CD4-positive, CD25-positive, alpha-beta regulatory T cell (primary cell): ENCODE data around the gene GPR15LG. TPM values are rescaled to one million over a fixed set of nuclear protein-coding genes. Genes with fewer than 3 reads are reported as not detected.

ENCODE experiments used
- ATAC-seq, 2 donors: fragments of 150-1000 bp; cut with Tn5 transposase; one replicate each; pipeline ENCODE4 v1.10.0; 2021; ENCODE audit warnings: low read depth in 2 of 2, moderate number of reproducible peaks in 2 of 2, moderate library complexity in 1 of 2
- DNase-seq, 3 donors: peaks; one replicate each; pipeline versions ENCODE4 v3.0.0 to v3.0.0-alpha.2; 2012 to 2022; ENCODE audit warnings: mixed read lengths in 1 of 3
- H3K27ac ChIP-seq: one replicate; pipeline ENCODE4 v1.7.0; 2013; ENCODE audit warnings: mild to moderate bottlenecking, low read length; ENCODE audit not compliant: insufficient read depth, poor library complexity, severe bottlenecking
- H3K27me3 ChIP-seq: one replicate; pipeline ENCODE4 v1.7.0; 2013; ENCODE audit warnings: low read length; ENCODE audit not compliant: control insufficient read depth, insufficient read depth
- H3K36me3 ChIP-seq: one replicate; pipeline ENCODE4 v1.7.0; 2013; ENCODE audit warnings: mild to moderate bottlenecking, low read length, moderate library complexity; ENCODE audit not compliant: control insufficient read depth, insufficient read depth
- H3K4me1 ChIP-seq: 2 replicates; pipeline ENCODE4 v1.7.0; 2013; ENCODE audit warnings: mild to moderate bottlenecking, low read length; ENCODE audit not compliant: insufficient read depth, control insufficient read depth, poor library complexity, severe bottlenecking
- H3K4me3 ChIP-seq: one replicate; pipeline ENCODE4 v1.7.0; 2013; ENCODE audit warnings: low read depth, mild to moderate bottlenecking, low read length, moderate library complexity
- H3K9me3 ChIP-seq, 2 experiments: 1 replicate in 1 of 2; 2 replicates in 1 of 2; pipeline ENCODE4 v1.7.0; 2013; ENCODE audit warnings: low read length in 2 of 2, mild to moderate bottlenecking in 1 of 2, moderate library complexity in 1 of 2; ENCODE audit not compliant: control insufficient read depth in 2 of 2
- H3K27ac Mint-ChIP-seq, 3 donors: one replicate each; pipeline ENCODE4 v1.8.0; 2020 to 2022; ENCODE audit warnings: mild to moderate bottlenecking in 3 of 3, mixed read lengths in 3 of 3, moderate library complexity in 2 of 3
- H3K27me3 Mint-ChIP-seq: one replicate; pipeline ENCODE4 v1.8.0; 2022; ENCODE audit warnings: mild to moderate bottlenecking, mixed read lengths
- H3K36me3 Mint-ChIP-seq: one replicate; pipeline ENCODE4 v1.8.0; 2020; ENCODE audit warnings: mixed read lengths
- H3K4me1 Mint-ChIP-seq, 4 donors: one replicate each; pipeline ENCODE4 v1.8.0; 2020 to 2022; ENCODE audit warnings: mixed read lengths in 4 of 4, mild to moderate bottlenecking in 1 of 4
- H3K4me3 Mint-ChIP-seq, 4 donors: one replicate each; pipeline ENCODE4 v1.8.0; 2020 to 2022; ENCODE audit warnings: mild to moderate bottlenecking in 4 of 4, mixed read lengths in 4 of 4, moderate library complexity in 3 of 4
- H3K9me3 Mint-ChIP-seq, 7 donors: one replicate each; pipeline ENCODE4 v1.8.0; 2020 to 2022; ENCODE audit warnings: mixed read lengths in 7 of 7, mild to moderate bottlenecking in 3 of 7, moderate library complexity in 2 of 7
- polyA plus RNA-seq, 4 donors: library from polyadenylated mRNA; unstranded; fragments of 300-500 nt; fragmentation: Illumina TruSeq; gene quantifications; one replicate each; pipeline ENCODE4 v1.2.3, GENCODE V29; 2021
- total RNA-seq: library from RNA; stranded (reverse); gene quantifications from one replicate; pipeline ENCODE4 v1.2.3, GENCODE V29; 2022

Gene GPR15LG
- total and polyA plus RNA-seq, 5 donors from 2014 or later, result not detected

GRCh38 chr10:84185526-84186175 lies 12.1 kb downstream of the GPR15LG start:
- H3K4me1 Mint-ChIP-seq, result peaks cover 0 to 9% (median 2%) of the 10 kb centered on the region in 4 donors
- DNase-seq, result no peak
- no peaks in the 10 kb centered on the region for H3K27me3 Mint-ChIP-seq
- no peak overlapping the region for H3K27ac ChIP-seq
- no peaks in the 10 kb centered on the region for H3K36me3 Mint-ChIP-seq
- H3K4me3 ChIP-seq, result no peak overlapping the region
- H3K4me1 ChIP-seq, result peaks cover 5% of the 10 kb centered on the region
- no peak overlapping the region for H3K4me3 Mint-ChIP-seq
- H3K9me3 ChIP-seq, result no peaks in the 10 kb centered on the region
- H3K27me3 ChIP-seq, result no peaks in the 10 kb centered on the region
- ATAC-seq, result no peak
- H3K27ac Mint-ChIP-seq, result no peak overlapping the region
- no peaks in the 10 kb centered on the region for H3K36me3 ChIP-seq
- no peaks in the 10 kb centered on the region for H3K9me3 Mint-ChIP-seq

GRCh38 chr10:84188815-84189214 lies 15.2 kb downstream of the GPR15LG start:
- peaks cover 0 to 3% (median 0%) of the 10 kb centered on the region in 7 donors for H3K9me3 Mint-ChIP-seq

GRCh38 chr10:84190621-84191020 lies 17.0 kb downstream of the GPR15LG start:
- H3K27ac ChIP-seq, result no peak overlapping the region
- no peaks in the 10 kb centered on the region for H3K9me3 ChIP-seq
- peaks cover 9% of the 10 kb centered on the region for H3K27me3 Mint-ChIP-seq
- DNase-seq (no peak), ATAC-seq (no peak)
- peak overlapping the region in 1 of 3 donors; percentile 11 for H3K27ac Mint-ChIP-seq
- H3K4me1 Mint-ChIP-seq, result peaks cover 0 to 30% (median 9%) of the 10 kb centered on the region in 4 donors
- no peak overlapping the region for H3K4me3 ChIP-seq
- peaks cover 0 to 3% (median 0%) of the 10 kb centered on the region in 7 donors for H3K9me3 Mint-ChIP-seq
- peaks cover 3% of the 10 kb centered on the region for H3K27me3 ChIP-seq
- H3K36me3 Mint-ChIP-seq, result no peaks in the 10 kb centered on the region
- H3K36me3 ChIP-seq, result no peaks in the 10 kb centered on the region
- H3K4me1 ChIP-seq, result peaks cover 22% of the 10 kb centered on the region
- peak overlapping the region in 1 of 4 donors; percentile 5 for H3K4me3 Mint-ChIP-seq

More at GRCh38 chr10:84188815-84189214, 15.2 kb downstream of the GPR15LG start:
- Histone ChIP-seq H3K27me3 (peaks cover 3% of the 10 kb centered on the region), H3K27ac (no peak overlapping the region), H3K4me3 (no peak overlapping the region), H3K4me1 (peaks cover 8% of the 10 kb centered on the region), H3K36me3 (no peaks in the 10 kb centered on the region), H3K9me3 (no peaks in the 10 kb centered on the region)
- H3K4me3 Mint-ChIP-seq, result no peak overlapping the region
- H3K36me3 Mint-ChIP-seq, result no peaks in the 10 kb centered on the region
- ATAC-seq (no peak), DNase-seq (no peak)
- no peak overlapping the region for H3K27ac Mint-ChIP-seq
- peaks cover 0 to 27% (median 9%) of the 10 kb centered on the region in 4 donors for H3K4me1 Mint-ChIP-seq
- H3K27me3 Mint-ChIP-seq, result peaks cover 5% of the 10 kb centered on the region

DNA sequence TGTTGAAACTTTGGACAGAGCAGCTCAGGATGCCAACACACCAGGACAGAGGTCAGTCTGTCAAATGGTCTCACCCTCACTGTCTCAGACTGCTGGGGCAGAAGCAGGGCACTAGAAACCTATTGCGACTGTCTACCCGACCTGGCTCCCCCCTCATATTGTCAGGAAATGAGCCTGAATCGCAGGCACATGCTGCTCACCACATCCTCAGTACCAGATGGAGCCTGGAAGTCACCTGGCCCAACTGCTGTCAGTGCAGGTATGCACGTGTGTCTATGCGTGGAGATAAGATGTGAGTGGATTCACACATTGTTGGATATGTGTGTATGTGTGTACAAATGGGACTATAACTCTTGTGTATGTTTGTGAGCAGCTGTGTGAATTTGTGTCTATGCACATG lies 17.5 kb downstream of the GPR15LG start:
- Histone ChIP-seq H3K27me3 (peaks cover 3% of the 10 kb centered on the region), H3K4me3 (no peak overlapping the region), H3K4me1 (peaks cover 22% of the 10 kb centered on the region), H3K36me3 (no peaks in the 10 kb centered on the region), H3K27ac (no peak overlapping the region), H3K9me3 (no peaks in the 10 kb centered on the region)
- DNase-seq, result peak in 2 of 3 donors; percentile 34 to 44
- Mint-ChIP-seq H3K36me3 (no peaks in the 10 kb centered on the region), H3K27me3 (peaks cover 13% of the 10 kb centered on the region), H3K9me3 (peaks cover 0 to 3% (median 0%) of the 10 kb centered on the region in 7 donors), H3K4me1 (peaks cover 0 to 34% (median 9%) of the 10 kb centered on the region in 4 donors), H3K27ac (peak overlapping the region; percentile 7 to 16 (median 11)), H3K4me3 (peak overlapping the region in 1 of 4 donors; percentile 1)
- ATAC-seq, result peak; percentile 79 to 83

GRCh38 chr10:84193327-84193726 lies 19.7 kb downstream of the GPR15LG start:
- Histone ChIP-seq H3K27me3 (peaks cover 3% of the 10 kb centered on the region), H3K27ac (no peak overlapping the region), H3K9me3 (no peaks in the 10 kb centered on the region), H3K4me1 (peaks cover 22% of the 10 kb centered on the region), H3K36me3 (no peaks in the 10 kb centered on the region), H3K4me3 (no peak overlapping the region)
- Mint-ChIP-seq H3K27me3 (peaks cover 27% of the 10 kb centered on the region), H3K9me3 (peaks cover 0 to 6% (median 0%) of the 10 kb centered on the region in 7 donors), H3K36me3 (no peaks in the 10 kb centered on the region), H3K4me3 (no peak overlapping the region), H3K4me1 (peaks cover 0 to 35% (median 9%) of the 10 kb centered on the region in 4 donors), H3K27ac (no peak overlapping the region)
- DNase-seq (no peak), ATAC-seq (no peak)

- peaks cover 22% of the 10 kb centered on the region for H3K4me1 ChIP-seq
- Mint-ChIP-seq H3K9me3 (peaks cover 0 to 8% (median 0%) of the 10 kb centered on the region in 7 donors), H3K27ac (no peak overlapping the region), H3K36me3 (no peaks in the 10 kb centered on the region), H3K4me3 (peak overlapping the region in 1 of 4 donors; percentile 28), H3K4me1 (peaks cover 0 to 35% (median 9%) of the 10 kb centered on the region in 4 donors), H3K27me3 (peaks cover 33% of the 10 kb centered on the region)
- no peaks in the 10 kb centered on the region for H3K36me3 ChIP-seq
- H3K9me3 ChIP-seq, result no peaks in the 10 kb centered on the region
- H3K4me3 ChIP-seq, result no peak overlapping the region
- no peak for ATAC-seq
- no peak for DNase-seq
- no peak overlapping the region for H3K27ac ChIP-seq
- H3K27me3 ChIP-seq, result peaks cover 3% of the 10 kb centered on the region
These were observed 20.3 kb downstream of the GPR15LG start for GRCh38 chr10:84193846-84194423.

GRCh38 chr10:84194424-84195043 lies 20.9 kb downstream of the GPR15LG start, which contains the start of gene CDHR1:
Gene CDHR1, plus strand, starts transcription at chr10:84194537. Its CDS starts 224 bp downstream, at chr10:84194761.
- H3K36me3 Mint-ChIP-seq, result no peaks in the 10 kb centered on the region
- peak in 2 of 3 donors; percentile 7 to 26 for DNase-seq
- Histone ChIP-seq H3K4me3 (no peak within 1 kb of the TSS), H3K9me3 (no peaks in the 10 kb centered on the region), H3K27me3 (peaks cover 3% of the 10 kb centered on the region), H3K36me3 (no peaks in the 10 kb centered on the region), H3K27ac (no peak within 1 kb of the TSS), H3K4me1 (peaks cover 22% of the 10 kb centered on the region)
- peaks cover 0 to 35% (median 9%) of the 10 kb centered on the region in 4 donors for H3K4me1 Mint-ChIP-seq
- peak within 1 kb of the TSS in 3 of 4 donors; percentile 28 to 67 (median 57) for H3K4me3 Mint-ChIP-seq
- H3K9me3 Mint-ChIP-seq, result peaks cover 0 to 8% (median 0%) of the 10 kb centered on the region in 7 donors
- no peak within 1 kb of the TSS for H3K27ac Mint-ChIP-seq
- peak; percentile 17 to 44 for ATAC-seq
- H3K27me3 Mint-ChIP-seq, result peaks cover 38% of the 10 kb centered on the region
